ENCODE measurements around the gene SAYSD1. TPM values are rescaled to one million over a fixed set of nuclear protein-coding genes. Genes with fewer than 3 reads are reported as not detected.

SAYSD1 gene
- total and polyA plus RNA-seq, 7 donors, result 4.8 to 12.4 (median 5.8) TPM

DNA sequence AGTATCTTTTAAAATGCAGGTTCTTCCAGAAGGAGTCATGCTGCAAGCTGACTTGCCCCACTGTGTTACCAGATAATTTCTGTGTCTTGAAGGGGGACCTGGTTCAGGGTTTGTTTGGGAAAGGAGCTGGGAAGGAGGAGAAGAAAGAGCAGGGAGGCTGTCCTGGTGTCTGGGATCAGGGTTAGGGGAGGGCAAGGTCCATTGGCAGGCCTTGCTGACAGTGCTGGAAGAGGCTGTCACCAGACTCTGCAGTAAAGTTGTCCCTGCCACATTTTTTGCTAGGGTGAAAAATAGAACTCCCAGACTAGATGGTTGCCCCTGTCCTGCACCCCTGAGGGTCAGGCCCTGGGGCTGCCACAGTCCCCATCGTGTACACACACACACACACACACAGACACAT lies 51.5 kb downstream of the SAYSD1 start:
- no peaks in the 10 kb centered on the region for H3K4me1 ChIP-seq
- no peak for ATAC-seq
- no peaks in the 10 kb centered on the region for H3K9me3 ChIP-seq
- H3K36me3 ChIP-seq (ENCODE audit: insufficient read depth in 1 of 2, low read depth in 1 of 2), result no peaks in the 10 kb centered on the region
- no peak overlapping the region for H3K27ac ChIP-seq
- no peak for DNase-seq
- intact Hi-C loops (cut with DNase I), result no loop called here
- no peaks in the 10 kb centered on the region for H3K27me3 ChIP-seq (ENCODE audit: insufficient read depth in 3 of 3, low read length in 2 of 3)
- H3K4me3 ChIP-seq, result no peak overlapping the region
- WGBS, 3 donors, result 33 to 67% (median 36%) methylated on average over 1 of the region's 1 CpG
- TF ChIP-seq CTCF (IDR thresholded peaks at IDR 0.05), result no peak

DNA sequence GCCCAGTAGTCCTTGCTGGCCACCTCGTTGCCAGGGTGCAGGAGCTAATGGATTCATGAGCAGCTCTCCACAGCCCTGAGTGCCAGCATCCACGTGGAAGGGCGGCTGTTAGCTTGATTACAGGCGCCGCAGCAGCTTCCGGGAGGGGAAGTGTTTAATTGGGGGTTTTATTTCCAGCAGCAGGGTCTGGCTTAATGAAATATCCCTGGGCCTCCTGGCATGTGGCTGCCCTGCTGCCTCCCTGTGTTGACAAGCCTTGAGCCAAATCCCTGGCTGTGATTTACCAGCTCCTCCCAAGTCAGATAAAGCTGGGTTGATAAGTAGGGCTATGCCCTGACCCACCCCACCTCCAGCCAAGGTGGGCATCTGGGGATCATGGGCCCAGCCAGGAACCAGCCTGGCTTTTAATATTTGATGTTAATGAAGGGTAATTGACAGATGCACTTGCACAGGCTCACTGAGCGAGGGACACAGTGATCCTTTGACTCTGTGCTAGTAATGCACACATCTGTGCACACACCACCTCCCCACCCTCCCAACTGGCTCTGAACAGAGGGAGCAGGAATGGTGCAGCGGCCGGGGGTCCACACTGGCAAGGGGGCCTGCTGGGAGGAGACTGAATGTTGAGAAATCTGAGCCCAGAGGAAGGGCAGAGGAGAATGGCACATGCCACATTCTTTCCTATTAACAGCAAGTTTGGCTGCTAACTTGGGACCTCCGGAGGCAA lies 52.8 kb downstream of the SAYSD1 start:
- WGBS, 3 donors, result 30 to 37% (median 32%) methylated on average over 10 of the region's 10 CpGs
- intact Hi-C loops (cut with DNase I), result no loop called here
- TF ChIP-seq CTCF (IDR thresholded peaks at IDR 0.05), result no peak
- DNase-seq (no peak), ATAC-seq (no peak)
- H3K27ac ChIP-seq, result no peak overlapping the region
- H3K36me3 ChIP-seq (ENCODE audit: insufficient read depth in 1 of 2, low read depth in 1 of 2), result no peaks in the 10 kb centered on the region
- H3K9me3 ChIP-seq, result no peaks in the 10 kb centered on the region
- H3K4me1 ChIP-seq, result no peaks in the 10 kb centered on the region
- H3K4me3 ChIP-seq, result no peak overlapping the region
- H3K27me3 ChIP-seq (ENCODE audit: insufficient read depth in 3 of 3, low read length in 2 of 3), result no peaks in the 10 kb centered on the region

DNA sequence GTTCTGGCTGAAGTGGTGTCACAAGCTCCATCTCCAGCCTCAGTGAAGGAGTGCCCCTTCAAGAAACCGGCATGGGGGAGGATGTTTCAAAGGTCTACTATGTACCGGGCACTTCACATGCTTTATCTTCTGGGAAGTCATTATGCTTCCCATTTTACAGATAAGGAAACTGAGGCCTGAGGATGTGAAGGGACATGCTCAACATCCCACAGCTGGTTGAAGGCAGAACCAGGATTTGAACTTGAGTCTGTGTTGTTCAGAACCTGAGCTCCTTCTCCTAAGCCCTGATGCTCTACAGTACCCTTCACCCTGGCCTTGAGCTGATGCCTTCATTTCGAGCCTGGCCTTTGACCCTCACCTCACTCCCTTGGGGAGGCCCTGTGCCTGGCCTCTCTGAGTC lies 53.4 kb downstream of the SAYSD1 start:
- H3K27me3 ChIP-seq (ENCODE audit: insufficient read depth in 3 of 3, low read length in 2 of 3), result no peaks in the 10 kb centered on the region
- ATAC-seq (no peak), DNase-seq (no peak)
- no peaks in the 10 kb centered on the region for H3K4me1 ChIP-seq
- H3K9me3 ChIP-seq, result no peaks in the 10 kb centered on the region
- intact Hi-C loops (cut with DNase I), result no loop called here
- no peak for TF ChIP-seq CTCF (IDR thresholded peaks at IDR 0.05)
- no peaks in the 10 kb centered on the region for H3K36me3 ChIP-seq (ENCODE audit: insufficient read depth in 1 of 2, low read depth in 1 of 2)
- no peak overlapping the region for H3K4me3 ChIP-seq
- 70 to 83% (median 77%) methylated on average over 3 of the region's 3 CpGs for WGBS, 3 donors
- no peak overlapping the region for H3K27ac ChIP-seq

GRCh38 chr6:39061182-39061581 lies 53.8 kb downstream of the SAYSD1 start:
- Histone ChIP-seq H3K36me3 (ENCODE audit: insufficient read depth in 1 of 2, low read depth in 1 of 2) (no peaks in the 10 kb centered on the region), H3K27ac (no peak overlapping the region), H3K9me3 (no peaks in the 10 kb centered on the region), H3K4me3 (no peak overlapping the region), H3K4me1 (no peaks in the 10 kb centered on the region), H3K27me3 (ENCODE audit: insufficient read depth in 3 of 3, low read length in 2 of 3) (no peaks in the 10 kb centered on the region)
- intact Hi-C loops (cut with DNase I), result no loop called here
- DNase-seq (no peak), ATAC-seq (no peak)
- 52 to 63% (median 54%) methylated on average over 6 of the region's 6 CpGs for WGBS, 3 donors
- no peak for TF ChIP-seq CTCF (IDR thresholded peaks at IDR 0.05)
